ENCODE results near the gene KDM2A.

KDM2A gene

GRCh38 chr11:67118801-67119584 lies at the start of gene KDM2A:
KDM2A (plus strand) TSS chr11:67119263; CDS start chr11:67121317, 2,054 bp downstream.
- peak; percentile 96 for DNase-seq

- DNase-seq: peak; percentile 88
Measured at GRCh38 chr11:67071420-67072284, 47.4 kb upstream of the KDM2A start.

- no peak for DNase-seq
Measured at GRCh38 chr11:67072295-67072694, 46.8 kb upstream of the KDM2A start.

- DNase-seq: no peak
Measured at GRCh38 chr11:67073908-67074307, 45.2 kb upstream of the KDM2A start.

GRCh38 chr11:67076202-67076601 lies 42.9 kb upstream of the KDM2A start:
- no peak for DNase-seq

- DNase-seq: no peak
Measured at GRCh38 chr11:67079065-67079705, 39.9 kb upstream of the KDM2A start.

- DNase-seq: peak; percentile 62
Measured at GRCh38 chr11:67082071-67082791, 36.8 kb upstream of the KDM2A start.

GRCh38 chr11:67083786-67084366 lies 35.2 kb upstream of the KDM2A start:
- no peak for DNase-seq

- no peak for DNase-seq
Measured at GRCh38 chr11:67085617-67086016, 33.4 kb upstream of the KDM2A start.

- no peak for DNase-seq
Measured at GRCh38 chr11:67090717-67091116, 28.3 kb upstream of the KDM2A start.

GRCh38 chr11:67095214-67095507 lies 23.9 kb upstream of the KDM2A start:
- DNase-seq: no peak

GRCh38 chr11:67098799-67099429 lies 20.1 kb upstream of the KDM2A start:
- DNase-seq: no peak

GRCh38 chr11:67099831-67100324 lies 19.2 kb upstream of the KDM2A start:
- no peak for DNase-seq

- no peak for DNase-seq
Measured at GRCh38 chr11:67102664-67103063, 16.4 kb upstream of the KDM2A start.

GRCh38 chr11:67105964-67106363 lies 13.1 kb upstream of the KDM2A start:
- DNase-seq: no peak

GRCh38 chr11:67111261-67111660 lies 7.8 kb upstream of the KDM2A start:
- no peak for DNase-seq

- peak; percentile 68 for DNase-seq
Measured at GRCh38 chr11:67113231-67113721, 5.8 kb upstream of the KDM2A start.

- DNase-seq: no peak
Measured at GRCh38 chr11:67114275-67114896, 4.7 kb upstream of the KDM2A start.

GRCh38 chr11:67116758-67117105 lies 2.3 kb upstream of the KDM2A start:
- no peak for DNase-seq

GRCh38 chr11:67117176-67117575 lies 1.9 kb upstream of the KDM2A start:
- DNase-seq: no peak

- DNase-seq: peak; percentile 81
Measured at GRCh38 chr11:67117672-67118180, 1.3 kb upstream of the KDM2A start.

Measured in activated CD8-positive, alpha-beta memory T cell treated with anti-CD3 and anti-CD28 coated beads for 24 hours (primary cell).